SK-MEL-5 (cell line): ENCODE data around the gene PPP1R9A. TPM values are rescaled to one million over a fixed set of nuclear protein-coding genes. Genes with fewer than 3 reads are reported as not detected.

Source experiments
- DNase-seq: peaks from one replicate; pipeline ENCODE4 v3.0.0-alpha.2; 2016; ENCODE audit warnings: low read depth, low spot score
- in situ Hi-C: cut with HindIII; loops from 2 replicates; pipeline ENCODE4 v1.10.0; 2016; ENCODE audit warnings: low sequenced_read_pairs, high pct_unique_total_duplicates, low pct_unique_long_range_greater_than_20kb
- total RNA-seq: library from RNA; depleted of rRNA; stranded (reverse); fragments of >200 nt; shearing (Covaris generic); gene quantifications from 2 replicates; pipeline ENCODE4 v1.2.3, GENCODE V29; 2014

Gene PPP1R9A
- total RNA-seq, 1 experiment from 2014 or later: 3.0 TPM

DNA sequence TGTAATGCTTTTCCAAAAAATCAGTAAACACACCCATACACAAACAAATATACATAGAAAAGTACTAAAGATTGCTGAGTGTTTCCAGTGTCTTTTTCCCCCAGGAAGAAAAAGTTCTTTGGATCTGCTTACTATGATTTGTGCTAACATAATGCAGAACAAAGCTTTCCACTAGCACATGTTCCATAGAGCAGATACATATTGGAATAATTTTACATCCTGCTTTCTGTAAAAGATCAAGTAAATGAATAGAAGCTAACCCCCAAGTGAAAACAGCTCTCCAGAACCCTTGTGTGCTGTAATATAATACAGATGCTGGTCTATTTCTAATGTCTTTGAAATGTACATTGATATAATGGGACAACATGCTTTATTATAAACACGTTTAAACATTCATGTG is 291.5 kb downstream of the PPP1R9A start:
- no peak for DNase-seq
- in situ Hi-C loops: no loop called here

DNA sequence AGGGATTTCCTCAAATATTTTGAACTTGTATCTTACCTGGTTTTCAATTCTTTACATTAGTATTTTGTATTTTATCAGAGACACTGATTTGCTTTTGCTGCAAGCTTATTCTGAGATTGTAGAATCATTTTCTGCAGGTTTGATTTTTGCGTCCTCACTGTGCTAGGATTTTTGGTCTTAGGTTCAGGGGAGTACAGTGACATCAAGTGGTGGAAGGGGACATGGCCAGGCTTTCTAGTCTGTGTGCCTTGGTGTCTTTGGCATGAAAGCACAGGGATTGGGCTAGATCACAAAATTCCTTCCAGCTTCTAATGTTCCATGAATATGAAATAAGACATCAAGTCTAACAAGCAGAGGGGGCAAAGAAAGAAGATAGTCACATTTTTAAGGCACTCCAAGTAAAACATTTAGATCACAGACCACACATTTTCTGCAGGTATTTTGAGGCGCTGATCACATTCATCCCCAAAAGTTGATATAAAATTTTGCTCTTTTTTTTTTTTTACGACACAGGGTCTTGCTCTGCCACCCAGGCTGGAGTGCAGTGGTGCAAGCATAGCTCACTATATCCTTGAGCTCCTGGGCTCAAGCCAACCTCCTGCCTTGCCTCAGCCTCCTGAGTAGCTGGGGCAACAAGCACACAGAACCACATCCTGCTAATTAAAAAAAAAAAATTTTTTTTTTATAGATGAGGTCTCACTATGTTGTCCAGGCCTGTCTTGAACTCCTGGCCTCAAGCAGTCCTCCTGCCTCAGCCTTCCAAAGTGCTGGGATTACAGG is 292.6 kb downstream of the PPP1R9A start:
- peak; percentile 88 for DNase-seq
- in situ Hi-C loops: no loop called here

DNA sequence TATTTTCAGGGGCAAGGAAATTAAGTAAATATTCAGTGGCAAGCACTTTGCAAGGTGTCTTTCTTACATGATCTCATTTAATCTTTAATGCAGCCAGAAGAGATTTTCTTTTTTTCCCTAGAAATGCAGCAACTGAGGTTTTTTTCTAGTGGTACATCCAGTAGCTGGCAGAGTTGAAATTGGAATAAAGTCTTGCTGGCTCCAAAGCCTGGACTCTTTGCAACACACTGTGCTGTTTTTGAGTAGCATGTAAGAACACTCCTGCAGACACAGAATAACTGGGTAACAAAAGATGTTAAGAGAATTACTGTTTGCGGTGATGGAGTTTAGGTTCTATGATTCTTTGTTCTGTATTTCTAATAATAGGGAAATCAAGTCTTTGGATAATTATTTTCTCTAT is 293.3 kb downstream of the PPP1R9A start:
- DNase-seq: no peak
- in situ Hi-C loops: no loop called here

DNA sequence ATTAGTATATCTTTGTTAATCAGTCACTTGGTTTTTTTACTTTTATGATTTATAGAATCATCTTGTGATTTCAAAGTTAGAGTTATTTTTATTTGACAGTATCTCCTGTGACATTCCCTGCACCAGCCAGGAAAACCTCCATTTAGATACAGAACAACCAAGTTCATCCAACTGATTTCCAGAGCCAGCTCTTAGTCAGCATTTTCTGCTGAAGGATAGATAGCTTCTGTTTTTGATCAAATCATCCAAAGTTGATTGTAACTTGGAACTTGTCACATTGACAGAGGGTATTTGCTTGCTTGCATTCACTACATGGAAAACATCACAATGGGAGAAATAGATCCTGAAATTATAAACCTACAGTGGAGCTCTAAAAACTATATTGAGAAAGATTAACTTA is 294.3 kb downstream of the PPP1R9A start:
- in situ Hi-C loops: no loop called here
- no peak for DNase-seq

DNA sequence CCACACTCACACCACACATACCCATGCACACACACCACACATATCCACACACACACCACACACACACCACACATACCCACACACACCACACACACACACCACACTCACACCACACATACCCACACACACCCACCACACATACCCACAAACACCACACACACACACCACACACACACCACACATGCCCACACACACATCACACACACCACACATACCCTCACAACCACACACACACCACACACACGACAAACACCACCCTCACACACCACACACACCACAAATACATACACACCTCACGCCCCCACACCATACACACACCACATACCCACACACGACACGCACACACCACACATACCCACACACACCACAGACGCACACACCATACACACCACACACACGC is 297.2 kb downstream of the PPP1R9A start:
- DNase-seq: no peak
- in situ Hi-C loops: no loop called here

DNA sequence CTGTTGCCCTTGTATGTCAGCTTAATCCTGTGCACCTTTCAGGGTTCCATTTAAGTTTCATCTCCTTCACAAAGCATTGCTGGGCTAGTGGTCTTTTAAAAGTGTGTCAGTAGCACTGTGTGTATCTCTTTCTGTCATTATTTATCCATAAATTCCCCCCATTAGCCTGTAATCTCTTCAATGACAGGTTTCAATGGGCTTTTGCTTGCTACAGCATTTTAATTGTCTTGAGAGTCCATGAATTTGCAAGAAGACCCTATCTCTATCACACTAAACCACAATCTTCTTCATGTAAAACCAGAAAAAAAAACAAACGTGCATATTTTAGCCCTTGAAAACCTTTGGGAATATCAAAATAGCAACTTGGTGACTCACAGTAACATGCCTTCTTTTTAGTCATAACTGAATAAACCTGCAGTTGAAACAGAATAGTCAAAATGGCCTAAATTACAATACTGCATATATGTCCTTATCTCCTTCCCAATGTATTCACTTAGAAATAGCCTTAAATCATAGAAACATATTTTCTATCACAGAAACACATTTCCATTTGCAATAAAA is 298.4 kb downstream of the PPP1R9A start:
- peak; percentile 46 for DNase-seq
- in situ Hi-C loops: no loop called here

DNA sequence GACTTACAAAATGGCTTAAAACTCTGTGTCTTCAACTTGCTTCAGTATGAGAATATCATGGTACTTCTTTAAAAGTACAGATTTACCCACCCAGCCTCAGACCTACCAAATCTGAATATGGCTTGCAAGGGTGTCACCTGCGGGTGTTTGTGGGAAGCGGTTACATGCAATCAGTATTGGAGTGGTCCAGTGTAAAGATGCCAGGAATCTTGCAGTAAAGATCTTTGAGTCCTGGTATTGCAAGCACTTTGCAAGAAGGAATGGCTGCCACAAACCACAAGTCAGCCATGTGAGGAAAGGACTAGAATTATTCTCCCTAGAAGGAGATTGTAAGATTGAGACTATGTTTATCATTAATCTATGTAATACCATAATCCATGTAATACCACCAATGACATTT is 301.9 kb downstream of the PPP1R9A start:
- in situ Hi-C loops: no loop called here

DNA sequence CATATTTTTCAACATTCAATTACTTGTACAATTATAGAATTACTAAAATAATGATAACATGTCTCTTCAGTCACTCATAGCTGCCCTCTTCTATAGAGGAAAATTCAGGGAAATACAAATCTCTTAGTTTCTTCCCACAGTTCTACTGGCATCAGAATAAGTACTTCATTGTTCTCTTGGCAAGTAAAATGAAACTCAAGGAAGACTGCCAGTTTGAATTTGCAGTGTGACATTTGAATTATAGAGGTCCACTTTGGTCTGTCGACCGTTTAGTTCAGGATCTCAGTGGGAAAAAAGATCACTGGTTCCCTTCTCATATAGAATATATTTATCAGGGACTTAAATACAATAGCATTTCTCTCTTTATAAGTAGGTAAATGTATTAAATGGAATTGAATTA is 302.4 kb downstream of the PPP1R9A start:
- in situ Hi-C loops: no loop called here
- DNase-seq: peak; percentile 90

More for the DNA sequence above, 301.9 kb downstream of the PPP1R9A start:
- peak; percentile 70 for DNase-seq

DNA sequence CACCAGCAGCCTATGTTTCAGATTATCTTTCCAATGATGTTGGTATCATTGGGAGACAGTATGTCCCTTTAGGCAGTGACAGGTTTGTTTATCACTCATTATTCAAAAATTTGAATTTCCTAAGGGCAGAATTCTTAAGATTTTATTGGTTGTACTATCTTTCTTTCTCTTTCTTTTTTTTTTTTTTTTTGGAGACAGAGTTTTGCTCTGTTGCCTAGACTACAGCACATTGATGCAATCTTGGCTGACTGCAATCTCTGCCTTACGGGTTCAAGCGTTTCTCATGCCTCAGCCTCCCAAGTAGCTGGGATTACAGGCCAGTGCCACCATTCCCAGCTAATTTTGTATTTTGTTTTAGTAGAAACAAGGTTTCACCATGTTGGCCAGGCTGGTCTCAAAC is 305.8 kb downstream of the PPP1R9A start:
- in situ Hi-C loops: no loop called here
- no peak for DNase-seq

DNA sequence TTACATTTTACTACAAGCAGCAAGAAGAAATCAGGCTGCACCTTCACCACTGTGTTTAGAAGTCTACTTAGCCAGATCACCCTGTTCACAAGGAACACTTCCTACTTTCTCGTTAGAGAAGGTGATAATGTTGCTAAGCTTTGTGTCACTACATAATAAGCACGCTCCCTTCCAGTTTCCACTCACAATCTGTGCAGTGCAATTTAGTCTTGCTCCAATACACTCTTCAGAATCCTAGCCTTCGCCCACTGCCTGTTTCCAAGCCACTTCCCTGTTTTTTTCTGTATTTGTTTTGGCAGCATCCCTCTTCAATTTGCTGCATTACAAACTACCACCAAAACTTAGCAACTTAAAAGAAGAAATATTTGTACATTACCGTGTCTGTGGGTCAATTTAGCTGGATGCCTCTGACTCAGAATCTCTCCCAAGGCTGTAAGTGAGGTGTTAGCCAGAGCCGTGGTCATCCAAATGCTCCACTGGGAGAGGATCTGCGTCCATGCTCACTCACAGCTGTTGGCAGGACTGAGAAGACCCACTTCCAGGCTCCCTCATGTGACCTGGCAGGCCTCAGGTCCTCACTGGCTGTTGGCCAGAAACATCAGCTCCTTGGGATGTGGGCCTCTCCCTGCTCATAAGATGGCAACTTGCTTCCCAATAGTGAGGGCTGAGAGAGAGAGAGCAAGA is 306.6 kb downstream of the PPP1R9A start:
- DNase-seq: peak; percentile 31

DNA sequence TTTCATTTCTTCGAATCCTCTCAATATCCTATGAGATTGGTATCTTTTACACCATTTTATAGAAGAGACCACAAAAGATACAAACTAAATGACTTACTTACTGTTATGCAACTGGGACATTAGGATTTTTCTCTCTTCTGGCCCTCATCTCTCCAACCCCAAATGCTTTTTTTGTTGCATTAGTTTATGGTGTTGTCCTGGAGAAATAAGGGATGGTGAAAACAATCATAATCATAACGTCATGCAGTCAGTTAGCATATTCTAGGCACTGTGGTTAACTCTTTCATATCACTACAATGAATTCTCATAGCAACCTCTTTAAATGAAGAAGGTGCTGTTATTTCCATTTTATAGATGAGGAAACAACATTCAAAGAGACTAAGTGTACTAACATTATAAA is 312.3 kb downstream of the PPP1R9A start:
- DNase-seq: no peak
- in situ Hi-C loops: no loop called here

More for the DNA sequence above, 306.6 kb downstream of the PPP1R9A start:
- in situ Hi-C loops: no loop called here

DNA sequence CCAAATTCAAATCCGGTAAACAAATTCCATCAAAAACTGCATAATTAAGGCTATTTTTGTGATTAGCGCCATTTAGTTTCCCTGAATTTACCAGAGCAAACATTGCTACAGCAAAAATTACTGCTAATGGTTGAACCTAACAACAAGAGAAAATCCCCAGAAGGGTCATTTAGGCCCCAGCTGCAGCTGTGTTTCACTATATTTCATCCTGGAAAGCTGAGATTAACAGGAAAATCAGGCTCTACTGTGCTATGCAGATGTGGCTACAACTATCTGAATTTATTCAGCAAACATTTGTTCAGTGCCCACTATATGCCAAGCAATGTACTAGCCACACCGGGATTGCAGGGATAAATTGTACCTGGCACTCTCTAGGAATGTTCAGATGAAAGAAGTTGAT is 312.9 kb downstream of the PPP1R9A start:
- in situ Hi-C loops: no loop called here
- DNase-seq: no peak

DNA sequence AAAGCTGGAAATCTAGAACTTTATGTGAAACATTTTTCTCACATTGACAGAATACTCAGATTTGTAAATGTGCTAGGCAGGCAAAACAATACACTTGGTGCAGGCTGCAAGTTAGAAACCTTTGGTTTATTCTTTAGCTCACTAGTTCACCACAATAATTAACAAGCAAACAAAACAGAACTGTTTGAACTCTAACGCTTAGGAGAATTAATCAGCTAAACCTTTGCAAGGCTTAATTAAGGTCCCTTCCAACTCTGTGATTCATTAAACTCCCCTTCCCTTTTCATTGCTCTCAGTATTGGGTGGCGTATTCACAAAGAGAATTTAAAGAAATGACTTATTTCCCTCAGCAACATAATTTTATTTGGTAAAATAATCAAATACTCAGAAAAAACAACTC is 317.9 kb downstream of the PPP1R9A start:
- DNase-seq: no peak
- in situ Hi-C loops: no loop called here

DNA sequence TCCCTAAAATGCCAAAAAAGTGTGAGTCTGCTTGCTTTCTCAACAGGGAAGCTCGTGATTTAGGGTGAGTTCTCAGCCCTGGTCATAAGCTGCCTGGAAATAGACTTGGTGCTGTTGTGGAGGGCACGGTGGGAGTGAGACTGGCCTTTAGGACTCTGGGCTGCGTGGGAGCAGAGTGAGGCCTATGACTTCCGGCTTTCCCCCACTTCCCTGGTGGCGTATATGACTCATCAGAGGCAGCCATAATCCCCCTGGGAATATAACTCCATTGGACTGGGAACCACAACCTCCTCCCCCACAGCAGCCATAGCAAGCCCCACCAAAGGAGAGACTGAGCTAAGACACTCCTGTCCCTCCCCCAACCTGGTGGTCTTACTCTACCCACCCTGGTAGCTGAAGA is 321.9 kb downstream of the PPP1R9A start:
- in situ Hi-C loops: no loop called here
- no peak for DNase-seq

DNA sequence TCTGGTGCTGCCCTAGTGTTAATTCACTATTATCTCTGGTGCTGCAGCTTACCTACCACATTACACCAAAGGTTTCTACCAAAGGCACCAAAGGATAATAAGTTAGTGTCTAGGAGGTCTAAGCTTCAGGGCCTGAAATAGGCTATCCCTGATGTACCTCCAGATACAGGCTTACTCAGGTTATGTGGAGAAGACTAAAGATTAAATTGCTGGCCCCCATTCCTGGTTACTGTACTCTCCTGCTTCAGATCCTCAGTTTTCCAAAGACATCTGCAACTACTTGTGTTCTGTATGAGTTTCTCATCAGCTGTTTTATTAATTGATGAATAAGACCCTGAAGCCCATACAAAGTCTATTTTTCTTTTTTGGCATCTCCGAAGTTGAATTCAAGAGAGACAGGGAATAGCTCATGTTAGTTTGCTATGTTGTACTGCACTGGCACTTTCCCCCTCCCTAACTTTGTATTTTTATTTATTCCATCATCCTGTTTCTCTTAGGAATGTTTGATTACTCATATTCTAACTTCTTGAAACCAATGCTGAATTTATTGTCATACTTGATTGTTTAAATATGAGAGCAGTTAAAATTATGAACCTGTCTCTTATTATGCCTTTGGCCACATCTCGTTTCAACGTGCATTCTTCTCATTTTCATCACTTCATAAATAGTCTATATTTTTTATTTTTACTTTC is 331.0 kb downstream of the PPP1R9A start:
- DNase-seq: no peak
- in situ Hi-C loops: no loop called here

DNA sequence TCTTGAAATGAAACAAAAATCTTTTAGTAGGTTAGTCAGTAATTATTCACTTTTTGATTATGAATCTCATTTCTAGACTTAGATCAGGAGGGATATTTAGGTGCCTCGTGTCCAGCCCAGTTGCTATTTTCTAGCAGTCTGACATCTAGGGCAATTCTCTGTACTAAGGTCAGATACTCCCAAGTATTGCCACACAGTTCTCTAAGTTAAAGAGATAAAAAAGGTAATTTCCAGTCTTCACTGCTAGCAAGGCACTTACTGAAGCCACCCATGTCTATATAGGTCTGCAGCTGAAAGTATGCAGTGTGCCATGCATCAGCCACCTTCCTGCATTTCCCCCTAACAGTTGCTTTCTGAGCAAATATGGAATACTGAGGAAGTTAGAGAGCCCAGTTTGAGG is 333.5 kb downstream of the PPP1R9A start:
- in situ Hi-C loops: no loop called here
- no peak for DNase-seq

DNA sequence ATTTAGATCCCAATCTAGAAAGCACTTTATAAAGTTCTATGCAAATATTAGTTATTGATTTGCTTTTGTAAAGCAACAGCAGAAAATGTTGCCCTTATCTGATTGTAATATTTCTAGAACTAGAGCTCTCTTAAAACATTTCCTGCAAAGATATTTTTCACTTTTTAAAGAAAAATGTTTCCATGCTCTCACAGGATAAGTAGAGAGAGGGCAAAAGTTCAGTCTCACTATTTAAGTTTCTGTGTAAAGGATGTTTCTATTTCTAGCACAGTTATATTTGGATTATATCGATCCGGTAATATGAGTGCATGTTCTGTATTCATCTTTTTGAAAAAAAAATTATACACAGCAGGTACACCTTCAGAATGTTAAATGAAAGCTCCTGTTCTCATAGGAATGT is 334.9 kb downstream of the PPP1R9A start:
- no peak for DNase-seq
- in situ Hi-C loops: no loop called here

DNA sequence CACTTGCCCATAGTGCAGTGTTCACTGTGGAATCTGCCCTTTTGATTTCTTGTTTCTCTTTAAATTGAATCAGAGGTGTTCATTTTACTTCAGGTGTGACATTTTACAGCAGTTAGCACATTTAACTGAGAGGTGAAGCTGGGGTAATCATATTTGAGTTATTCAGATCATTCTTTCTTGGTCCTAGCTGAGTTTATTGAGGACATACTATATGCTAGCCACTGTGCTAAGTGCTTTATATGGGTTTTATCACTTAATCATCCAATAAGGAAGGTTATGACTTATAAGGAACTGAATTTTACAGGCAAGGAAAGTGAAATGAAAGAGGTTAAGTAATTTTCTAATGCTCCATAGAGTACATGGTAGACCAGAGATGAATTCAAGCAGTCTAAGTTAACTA is 337.2 kb downstream of the PPP1R9A start:
- in situ Hi-C loops: no loop called here
- DNase-seq: no peak
